ENCODE measurements around the gene CMTM2. TPM values are rescaled to one million over a fixed set of nuclear protein-coding genes. Genes with fewer than 3 reads are reported as not detected.

Gene CMTM2
- total and polyA plus RNA-seq, 2 of the 4 experiments (the other 2 are of a cell fraction): not detected

DNA sequence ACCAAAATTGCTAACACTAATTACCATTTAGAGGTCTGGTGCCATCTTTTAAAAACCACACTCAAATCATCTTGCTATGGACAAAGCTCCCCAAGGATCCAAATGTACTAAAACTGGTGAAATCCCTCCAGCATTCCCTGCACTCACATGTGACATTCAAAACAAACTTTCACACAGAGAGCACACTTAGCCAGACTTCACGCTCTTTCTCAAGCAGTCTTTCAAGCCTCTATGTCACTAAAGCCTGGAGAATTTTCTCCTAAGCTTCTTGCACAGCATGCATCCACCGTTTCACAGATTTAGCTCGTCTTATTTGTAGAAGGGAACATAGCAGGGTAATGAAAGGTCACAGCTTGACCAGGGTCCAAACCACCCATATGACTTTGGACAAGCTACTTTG, 44.5 kb downstream of the CMTM2 start:
- no peak overlapping the region for H4K5ac ChIP-seq (ENCODE audit: low read depth, low read length)
- peaks cover 5% of the 10 kb centered on the region; the same call in 1 of the 2 replicates for H4K20me1 ChIP-seq (ENCODE audit: insufficient read depth, low read length)
- no peaks in the 10 kb centered on the region for H3K27me3 ChIP-seq (ENCODE audit: control insufficient read depth, insufficient read depth, low read length)
- H3K23ac ChIP-seq (ENCODE audit: low read depth, low read length): no peak overlapping the region
- H2BK20ac ChIP-seq (ENCODE audit: low read depth, low read length): no peak overlapping the region
- no peak overlapping the region for H4K8ac ChIP-seq (ENCODE audit: low read depth in 2 of 2, low read length in 2 of 2)
- H4K91ac ChIP-seq (ENCODE audit: insufficient read depth, low read depth, low read length): no peak overlapping the region
- H3K27ac ChIP-seq (ENCODE audit: insufficient read depth, low read length): no peak overlapping the region
- BruUV-seq (replicated peaks): no TSS peak
- no peak overlapping the region for H3K18ac ChIP-seq (ENCODE audit: low read depth, low read length)
- ChIA-PET CTCF (interaction anchor here (1.0 kb wide), 1 partner anchor 27 kb away, joined by 3 read pairs; no protein-coding TSS in a partner anchor), POLR2A (ENCODE audit: unreplicated experiment) (no interaction called here)
- H2BK5ac ChIP-seq (ENCODE audit: low read depth, low read length, poor library complexity, severe bottlenecking): no peak overlapping the region
- WGBS, 2 experiments (ENCODE audit: extremely low coverage in 2 of 2, insufficient read length in 1 of 2): 100% methylated on average over 1 of the region's 3 CpGs; no CpG with 5 or more reads in 1 of the 2 experiments
- H3K4me3 ChIP-seq (ENCODE audit: insufficient read depth, low read depth, low read length): no peak overlapping the region
- intact Hi-C loops (cut with micrococcal nuclease) (no loop called here), dilution Hi-C loops (cut with HindIII; ENCODE audit: low sequenced_read_pairs, unreplicated experiment) (no loop called here), in situ Hi-C loops (cut with MboI; ENCODE audit: low sequenced_read_pairs) (no loop called here)
- H3K14ac ChIP-seq (replicated peaks; ENCODE audit: low read depth, low read length): no peak overlapping the region
- no peak overlapping the region for H3K56ac ChIP-seq (ENCODE audit: extremely low read depth, insufficient read depth, low read length)
- peaks cover 13% of the 10 kb centered on the region for H3K9me1 ChIP-seq (ENCODE audit: insufficient read depth, low read length)
- no peak overlapping the region for H3K9ac ChIP-seq (ENCODE audit: low read depth, low read length)
- no peak overlapping the region for H3K4ac ChIP-seq (ENCODE audit: low read depth, low read length)
- H2AK5ac ChIP-seq (ENCODE audit: low read depth, low read length): no peak overlapping the region
- no peak overlapping the region for H2AK9ac ChIP-seq (replicated peaks; ENCODE audit: low read depth, low read length, poor library complexity)
- H2BK15ac ChIP-seq (ENCODE audit: low read depth, low read length): no peak overlapping the region
- peaks cover 15% of the 10 kb centered on the region for H3K4me1 ChIP-seq (ENCODE audit: control insufficient read depth, insufficient read depth, low read length)
- H3K36me3 ChIP-seq (ENCODE audit: control insufficient read depth, insufficient read depth, low read length): no peaks in the 10 kb centered on the region
- H3K9me3 ChIP-seq (ENCODE audit: control insufficient read depth, insufficient read depth, low read length): no peaks in the 10 kb centered on the region
- DNase-seq (no peak), ATAC-seq (ENCODE audit: low read depth) (no peak)
- H3K4me2 ChIP-seq (ENCODE audit: low read depth, low read length): no peak overlapping the region
- TF ChIP-seq FOS (IDR thresholded peaks at IDR 0.05; ENCODE audit: low read depth, low read length): no peak
- no peak for TF ChIP-seq MAFK (IDR thresholded peaks at IDR 0.05; ENCODE audit: low read depth, low read length)
- TF ChIP-seq CEBPB (IDR thresholded peaks at IDR 0.05; ENCODE audit: low read depth, low read length): no peak
- no peak for TF ChIP-seq POLR2A (IDR thresholded peaks at IDR 0.05; ENCODE audit: low read depth, low read length)
- no peak for TF ChIP-seq NFE2L2 (IDR thresholded peaks at IDR 0.05; ENCODE audit: low read depth, low read length)
- no peak for TF ChIP-seq USF2 (IDR thresholded peaks at IDR 0.05; ENCODE audit: low read depth, low read length)
- no peak for TF ChIP-seq BHLHE40 (IDR thresholded peaks at IDR 0.05; ENCODE audit: low read depth, low read length)
- TF ChIP-seq, protein P1, sequence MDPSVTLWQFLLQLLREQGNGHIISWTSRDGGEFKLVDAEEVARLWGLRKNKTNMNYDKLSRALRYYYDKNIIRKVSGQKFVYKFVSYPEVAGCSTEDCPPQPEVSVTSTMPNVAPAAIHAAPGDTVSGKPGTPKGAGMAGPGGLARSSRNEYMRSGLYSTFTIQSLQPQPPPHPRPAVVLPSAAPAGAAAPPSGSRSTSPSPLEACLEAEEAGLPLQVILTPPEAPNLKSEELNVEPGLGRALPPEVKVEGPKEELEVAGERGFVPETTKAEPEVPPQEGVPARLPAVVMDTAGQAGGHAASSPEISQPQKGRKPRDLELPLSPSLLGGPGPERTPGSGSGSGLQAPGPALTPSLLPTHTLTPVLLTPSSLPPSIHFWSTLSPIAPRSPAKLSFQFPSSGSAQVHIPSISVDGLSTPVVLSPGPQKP (IDR thresholded peaks at IDR 0.05; ENCODE audit: borderline replicate concordance, low read depth, low read length): no peak
- no peak for TF ChIP-seq RCOR1 (IDR thresholded peaks at IDR 0.05; ENCODE audit: insufficient replicate concordance, low read length)
- 0 out of 4 replicates have a peak, but pooled peaks cover 0 to 2% of the 10 kb centered on the region in 2 experiments for H3K79me1 ChIP-seq (ENCODE audit: low read depth in 1 of 2, low read length in 2 of 2)
- H2AFZ ChIP-seq (replicated peaks; ENCODE audit: low read length, poor library complexity): no peak overlapping the region
- H2BK120ac ChIP-seq (ENCODE audit: low read depth, low read length): no peak overlapping the region
